ENCODE data around the gene PGBD5.
"Not testable (repeated sequence)": the region's sequence is repeated elsewhere in the genome, so short reads cannot be mapped to it uniquely, and the experiment has no call there.

The PGBD5 gene

DNA sequence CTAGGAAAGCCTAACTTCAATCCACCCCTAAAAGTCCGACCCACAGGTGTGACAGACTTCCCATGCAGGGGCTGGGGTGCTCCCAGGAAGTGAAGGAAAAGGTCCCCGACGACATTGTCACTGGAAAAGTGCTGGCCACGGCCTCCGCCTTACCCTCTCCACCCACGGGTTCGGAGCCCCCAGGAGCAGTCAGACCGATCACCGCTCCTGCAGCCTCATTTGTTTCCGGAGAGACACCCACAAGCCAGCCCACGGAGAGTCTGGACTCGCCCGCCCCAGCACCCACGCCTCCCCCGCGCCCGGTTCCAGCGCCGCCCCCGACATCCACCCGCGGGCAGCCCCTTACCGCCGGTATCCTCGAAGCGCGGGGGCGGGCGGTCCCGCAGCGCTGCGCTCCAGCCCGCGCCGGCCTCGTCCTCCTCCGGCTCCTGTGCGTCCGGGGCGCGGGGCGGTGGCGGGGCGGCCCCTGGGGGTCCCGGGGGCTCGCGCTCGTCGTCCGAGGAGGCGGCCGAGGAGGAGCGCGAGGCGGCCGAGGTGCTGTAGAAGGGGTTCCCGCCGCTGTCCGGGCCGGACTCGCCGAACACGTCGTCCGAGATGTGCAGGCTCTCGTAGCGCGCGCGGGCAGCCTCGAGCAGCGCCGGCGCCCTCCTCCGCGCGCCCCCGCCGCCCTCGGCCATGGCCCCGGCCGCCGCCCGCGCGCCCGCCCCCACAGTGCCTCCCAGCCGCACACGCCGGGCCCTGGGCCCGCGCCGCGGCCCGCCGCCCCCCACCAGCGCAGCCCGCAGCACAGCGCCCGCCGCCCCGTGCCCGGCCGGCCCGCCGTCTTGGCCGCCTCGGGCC lies 660 bp downstream of the PGBD5 start:
- no peak for DNase-seq (ENCODE audit: low read depth in 2 of 2)

GRCh38 chr1:230424391-230425251 lies 1.5 kb downstream of the PGBD5 start:
- DNase-seq (ENCODE audit: low read depth in 2 of 2) = no peak

- DNase-seq (ENCODE audit: low read depth in 2 of 2) = no peak
Measured at GRCh38 chr1:230423951-230424350, 2.2 kb downstream of the PGBD5 start.

GRCh38 chr1:230423261-230423660 lies 2.9 kb downstream of the PGBD5 start:
- no peak for DNase-seq (ENCODE audit: low read depth in 2 of 2)

DNA sequence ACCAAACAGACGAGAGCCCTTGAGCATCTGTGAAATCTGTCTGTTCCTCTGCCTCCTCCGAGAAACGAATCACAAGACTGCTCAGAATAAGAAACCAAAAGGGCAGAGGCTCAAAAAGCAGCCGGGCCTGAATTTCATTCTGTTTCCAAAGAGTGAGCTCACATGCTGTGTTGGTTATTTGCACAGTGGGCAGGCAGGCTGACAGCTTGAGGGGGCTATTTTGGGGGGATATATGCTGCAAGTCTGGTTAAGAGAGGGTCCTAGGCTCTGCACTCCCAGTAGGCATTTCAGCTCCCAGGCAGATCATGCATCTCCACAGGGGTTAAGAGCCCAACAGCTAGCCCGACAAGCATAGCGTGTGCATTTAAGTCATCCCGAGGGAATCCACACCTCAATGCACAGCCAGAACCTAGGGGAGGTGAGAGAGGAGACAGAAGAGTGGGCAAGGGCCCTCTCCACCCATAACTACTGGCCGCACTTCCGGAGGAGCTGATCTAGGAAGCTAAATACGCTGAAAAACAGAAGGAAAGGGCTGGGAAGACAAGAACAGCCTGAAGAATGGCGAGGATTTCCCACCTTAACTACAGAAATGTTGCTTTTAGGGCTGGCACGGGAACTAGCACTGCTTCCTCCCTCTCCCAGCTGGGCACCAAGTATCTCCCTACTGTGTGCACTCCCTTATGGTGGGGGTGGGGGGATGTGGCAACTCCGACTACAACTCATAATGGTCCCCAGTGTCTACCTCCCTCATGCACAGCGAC lies 3.7 kb downstream of the PGBD5 start:
- no peak for DNase-seq (ENCODE audit: low read depth in 2 of 2)

GRCh38 chr1:230421481-230421880 lies 4.7 kb downstream of the PGBD5 start:
- no peak for DNase-seq (ENCODE audit: low read depth in 2 of 2)

- DNase-seq (ENCODE audit: low read depth in 2 of 2) = not testable (repeated sequence)
Measured at GRCh38 chr1:230420372-230420771, 5.8 kb downstream of the PGBD5 start.

DNA sequence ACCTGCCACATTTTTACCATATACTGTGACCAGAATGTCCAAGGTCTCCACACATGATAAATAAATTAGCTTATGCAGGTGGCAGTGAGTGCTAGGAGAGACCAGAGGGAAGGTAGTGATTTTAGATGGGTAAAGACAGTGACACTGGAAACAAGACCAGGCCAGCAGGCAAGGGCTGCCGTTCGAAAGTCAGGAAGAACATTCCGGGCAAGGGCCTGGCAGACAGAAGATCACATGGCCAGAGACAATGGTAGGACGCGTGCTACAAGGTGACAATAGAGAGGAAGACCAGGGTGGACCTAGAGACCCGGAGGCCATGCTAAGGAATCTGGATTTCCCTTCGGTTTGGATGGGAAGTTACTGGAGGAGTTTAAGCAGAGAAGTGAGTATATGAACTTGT lies 9.7 kb downstream of the PGBD5 start:
- DNase-seq (ENCODE audit: low read depth in 2 of 2) = no peak

GRCh38 chr1:230415405-230416132 lies 10.6 kb downstream of the PGBD5 start:
- no peak for DNase-seq (ENCODE audit: low read depth in 2 of 2)

DNA sequence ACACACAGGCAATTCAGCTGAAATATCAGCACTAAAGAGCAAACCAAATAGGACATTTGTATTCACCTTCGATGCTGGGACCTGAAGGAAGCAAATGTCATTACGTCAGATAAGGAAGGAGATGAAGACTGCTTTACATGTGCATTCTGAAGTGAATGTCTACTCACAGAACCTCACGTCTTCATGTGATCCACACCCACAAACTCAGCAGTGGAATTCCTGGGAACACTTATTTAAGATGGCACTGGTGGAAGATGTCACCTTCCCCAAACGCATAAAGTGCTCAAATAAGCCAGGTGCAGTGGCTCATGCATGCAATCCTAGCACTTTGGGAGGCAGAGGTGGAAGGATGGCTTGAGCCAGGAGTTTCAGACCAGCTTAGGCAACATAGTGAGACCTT lies 11.4 kb downstream of the PGBD5 start:
- no peak for DNase-seq (ENCODE audit: low read depth in 2 of 2)

GRCh38 chr1:230414102-230414501 lies 12.0 kb downstream of the PGBD5 start:
- DNase-seq (ENCODE audit: low read depth in 2 of 2) = no peak

DNA sequence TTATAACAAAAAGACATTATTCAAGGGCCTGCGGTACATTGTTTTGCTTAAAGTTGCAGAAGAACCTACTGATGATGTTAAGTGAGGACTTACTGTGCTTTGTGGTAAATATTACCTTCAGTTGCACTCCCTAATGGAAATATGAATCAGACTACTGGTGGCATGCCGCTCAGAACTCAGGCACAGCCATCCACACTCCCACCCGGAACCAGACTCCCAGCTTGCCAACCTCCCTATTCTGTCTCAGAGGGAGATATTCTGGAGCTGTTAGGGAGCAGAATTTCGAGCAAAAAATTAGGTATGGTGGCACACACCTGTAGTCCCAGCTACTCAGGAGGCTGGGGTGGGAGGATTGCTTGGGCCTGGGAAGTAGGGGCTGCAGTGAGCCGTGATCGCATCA lies 13.1 kb downstream of the PGBD5 start:
- no peak for DNase-seq (ENCODE audit: low read depth in 2 of 2)

GRCh38 chr1:230408971-230409370 lies 17.2 kb downstream of the PGBD5 start:
- no peak for DNase-seq (ENCODE audit: low read depth in 2 of 2)

GRCh38 chr1:230407351-230407750 lies 18.8 kb downstream of the PGBD5 start:
- no peak for DNase-seq (ENCODE audit: low read depth in 2 of 2)

GRCh38 chr1:230406727-230407126 lies 19.4 kb downstream of the PGBD5 start:
- not testable (repeated sequence) for DNase-seq (ENCODE audit: low read depth in 2 of 2)

GRCh38 chr1:230403442-230403841 lies 22.7 kb downstream of the PGBD5 start:
- no peak for DNase-seq (ENCODE audit: low read depth in 2 of 2)

DNA sequence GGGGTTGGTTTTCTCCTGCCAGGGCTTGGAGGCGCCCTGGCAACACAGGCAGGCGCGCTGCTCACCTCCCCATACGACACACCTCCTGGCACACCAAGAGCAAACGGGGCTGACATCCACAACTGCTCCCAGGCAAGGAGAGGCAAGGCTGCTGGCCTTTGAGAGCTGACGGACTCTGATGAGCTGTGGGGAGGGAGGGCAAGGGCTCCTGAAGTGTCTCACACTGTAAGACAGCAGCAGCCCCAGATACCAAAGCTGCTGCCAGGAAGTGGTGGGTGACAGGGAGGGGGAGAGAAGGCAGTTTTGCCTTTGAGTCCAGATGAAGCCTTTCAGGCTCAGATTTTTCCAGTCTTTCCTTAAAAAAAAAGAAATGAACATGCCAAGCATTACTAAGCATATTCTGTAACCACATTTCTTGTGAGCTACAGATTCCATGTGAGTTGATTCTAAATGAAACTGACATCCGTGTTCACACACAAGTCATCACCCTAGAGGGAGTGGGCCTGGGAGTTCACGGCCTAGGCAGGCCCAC lies 24.3 kb downstream of the PGBD5 start:
- DNase-seq (ENCODE audit: low read depth in 2 of 2) = no peak

GRCh38 chr1:230401101-230401500 lies 25.0 kb downstream of the PGBD5 start:
- DNase-seq (ENCODE audit: low read depth in 2 of 2) = no peak

GRCh38 chr1:230400007-230400344 lies 26.2 kb downstream of the PGBD5 start:
- no peak for DNase-seq (ENCODE audit: low read depth in 2 of 2)

DNA sequence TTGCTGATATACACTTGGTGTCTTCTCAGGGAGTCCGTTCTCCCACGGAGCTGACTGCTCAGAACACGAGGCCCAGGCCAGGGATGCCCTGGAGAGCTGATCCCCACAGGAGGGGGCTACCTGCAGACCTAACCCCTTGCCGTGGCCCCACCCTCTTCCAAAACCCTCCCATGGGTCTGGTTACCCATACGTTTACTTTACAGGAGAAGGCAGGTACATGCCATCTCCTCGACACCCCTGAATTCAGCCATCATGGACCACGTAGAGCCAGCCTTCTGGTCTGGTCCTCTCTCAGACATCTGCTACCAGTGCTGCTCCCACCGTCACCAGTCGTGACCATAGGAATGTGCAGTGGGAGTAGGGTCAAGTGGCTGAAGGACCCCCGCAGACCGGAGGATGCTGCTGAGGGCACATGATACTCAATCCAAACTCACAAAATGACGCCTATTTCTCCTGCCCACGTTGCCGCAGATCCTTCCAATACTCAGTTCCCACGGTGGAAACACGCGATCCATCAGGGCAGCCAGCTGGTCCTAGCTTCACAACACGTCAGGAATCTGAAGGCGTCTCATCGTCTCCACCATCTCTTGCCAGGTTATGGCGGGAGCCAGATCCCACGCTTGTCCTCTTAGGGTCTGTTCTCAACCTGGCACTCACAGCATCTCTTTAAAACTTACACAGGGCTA lies 26.7 kb downstream of the PGBD5 start:
- no peak for DNase-seq (ENCODE audit: low read depth in 2 of 2)

DNA sequence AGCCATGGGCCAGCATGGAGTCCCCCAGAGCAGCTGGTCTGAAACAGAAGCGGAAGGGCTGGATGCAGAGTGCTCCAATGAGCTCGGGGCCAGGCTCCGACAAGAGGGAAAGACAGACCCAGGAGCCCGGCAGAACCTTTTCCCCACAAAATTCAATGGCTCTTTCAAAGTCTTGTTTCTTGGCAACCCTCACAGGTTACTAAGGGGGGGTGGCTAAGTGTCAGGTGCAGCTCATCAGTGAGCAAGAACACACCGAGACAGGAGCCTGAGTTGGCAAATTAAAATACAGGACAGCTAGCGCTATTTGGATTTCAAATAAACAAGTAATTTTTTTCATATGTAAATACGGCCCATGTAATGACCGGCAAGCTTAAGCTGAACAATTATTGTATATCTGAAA lies 27.3 kb downstream of the PGBD5 start:
- no peak for DNase-seq (ENCODE audit: low read depth in 2 of 2)
